ENCODE results near the gene DICER1.

DICER1 gene

DNA sequence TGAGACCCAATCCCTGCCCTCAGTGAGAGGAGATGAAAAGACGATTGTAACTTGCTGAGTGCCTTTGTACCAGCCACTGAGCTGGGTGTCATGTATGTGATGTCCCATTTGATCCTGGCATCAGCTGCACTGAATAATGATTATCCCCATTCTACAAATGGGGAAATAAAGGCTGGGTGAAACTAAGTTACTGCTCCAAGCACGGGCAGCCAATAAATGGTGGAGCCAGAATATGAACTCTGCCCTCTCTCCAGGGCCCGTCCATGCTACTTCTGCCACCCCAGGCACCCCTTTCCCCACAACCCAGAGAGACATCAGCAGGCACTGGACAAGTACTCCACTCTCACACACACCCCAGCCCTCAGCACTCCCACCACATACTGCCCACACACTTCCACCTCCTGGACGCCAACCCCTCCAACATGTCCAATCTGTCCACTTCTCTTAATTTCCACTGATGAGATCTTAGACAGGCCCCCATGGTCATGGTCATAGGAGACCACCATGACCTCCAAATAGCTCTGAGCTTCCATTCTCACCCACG lies 115.8 kb downstream of the DICER1 start:
- Histone ChIP-seq H4K20me1 (ENCODE audit: insufficient read depth) (no peaks in the 10 kb centered on the region), H3K4me1 (ENCODE audit: low read depth, poor library complexity, severe bottlenecking) (no peaks in the 10 kb centered on the region), H3K27me3 (ENCODE audit: insufficient read depth, low read depth) (no peaks in the 10 kb centered on the region), H3K4me2 (no peak overlapping the region), H3K27ac (no peak overlapping the region), H2AFZ (ENCODE audit: low read depth) (no peak overlapping the region), H3K36me3 (ENCODE audit: insufficient read depth) (no peaks in the 10 kb centered on the region), H3K9ac (no peak overlapping the region), H3K4me3 (IDR thresholded peaks at IDR 0.05; ENCODE audit: insufficient read depth, low read depth, low read length) (no peak overlapping the region), H3K79me2 (ENCODE audit: insufficient read depth, low read depth) (no peaks in the 10 kb centered on the region)
- TF ChIP-seq, protein P1, sequence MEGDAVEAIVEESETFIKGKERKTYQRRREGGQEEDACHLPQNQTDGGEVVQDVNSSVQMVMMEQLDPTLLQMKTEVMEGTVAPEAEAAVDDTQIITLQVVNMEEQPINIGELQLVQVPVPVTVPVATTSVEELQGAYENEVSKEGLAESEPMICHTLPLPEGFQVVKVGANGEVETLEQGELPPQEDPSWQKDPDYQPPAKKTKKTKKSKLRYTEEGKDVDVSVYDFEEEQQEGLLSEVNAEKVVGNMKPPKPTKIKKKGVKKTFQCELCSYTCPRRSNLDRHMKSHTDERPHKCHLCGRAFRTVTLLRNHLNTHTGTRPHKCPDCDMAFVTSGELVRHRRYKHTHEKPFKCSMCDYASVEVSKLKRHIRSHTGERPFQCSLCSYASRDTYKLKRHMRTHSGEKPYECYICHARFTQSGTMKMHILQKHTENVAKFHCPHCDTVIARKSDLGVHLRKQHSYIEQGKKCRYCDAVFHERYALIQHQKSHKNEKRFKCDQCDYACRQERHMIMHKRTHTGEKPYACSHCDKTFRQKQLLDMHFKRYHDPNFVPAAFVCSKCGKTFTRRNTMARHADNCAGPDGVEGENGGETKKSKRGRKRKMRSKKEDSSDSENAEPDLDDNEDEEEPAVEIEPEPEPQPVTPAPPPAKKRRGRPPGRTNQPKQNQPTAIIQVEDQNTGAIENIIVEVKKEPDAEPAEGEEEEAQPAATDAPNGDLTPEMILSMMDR (conservative IDR thresholded peaks at IDR 0.05; ENCODE audit: low read depth, low read length): no peak

DNA sequence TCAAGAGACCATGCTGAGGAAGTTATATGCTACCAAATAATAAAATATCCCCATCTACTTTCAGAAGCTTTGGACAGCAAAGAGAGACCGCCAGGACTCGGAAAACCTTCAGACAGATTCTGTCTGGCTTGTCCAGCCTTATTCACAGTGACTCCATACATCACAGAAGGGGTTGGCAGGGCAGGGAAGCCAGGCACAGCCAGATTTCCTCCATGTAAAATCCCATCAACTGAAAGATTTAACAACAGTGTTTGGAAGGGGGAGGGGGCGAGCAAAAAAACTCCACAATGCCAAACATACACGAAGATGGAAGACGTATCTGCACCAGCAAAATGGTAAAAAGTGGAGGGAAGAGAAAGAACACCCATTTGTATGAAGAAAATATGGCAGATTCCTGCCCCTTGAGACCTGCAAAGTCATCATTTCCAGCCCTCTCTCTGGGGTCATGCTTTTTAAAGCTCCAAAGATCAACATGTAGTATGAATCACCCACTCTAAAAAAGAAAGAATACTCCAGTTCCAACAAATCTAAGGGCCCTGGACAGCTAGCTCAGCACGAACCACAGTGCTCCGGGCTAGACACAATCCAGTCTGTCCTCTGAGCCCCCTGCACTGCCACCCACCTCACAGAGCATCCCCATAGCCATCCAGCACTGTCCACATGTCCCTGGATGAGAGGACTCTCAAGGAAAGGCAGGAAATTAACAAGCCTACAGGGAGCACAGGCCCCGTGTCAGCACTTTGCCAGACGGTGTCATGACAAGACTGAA lies 116.4 kb downstream of the DICER1 start:
- H3K79me2 ChIP-seq (ENCODE audit: insufficient read depth, low read depth): no peaks in the 10 kb centered on the region
- TF ChIP-seq, protein P1 (conservative IDR thresholded peaks at IDR 0.05; ENCODE audit: low read depth, low read length): no peak
- H3K4me2 ChIP-seq: no peak overlapping the region
- no peak overlapping the region for H2AFZ ChIP-seq (ENCODE audit: low read depth)
- no peaks in the 10 kb centered on the region for H4K20me1 ChIP-seq (ENCODE audit: insufficient read depth)
- no peak overlapping the region for H3K27ac ChIP-seq
- no peaks in the 10 kb centered on the region for H3K36me3 ChIP-seq (ENCODE audit: insufficient read depth)
- no peak overlapping the region for H3K4me3 ChIP-seq (IDR thresholded peaks at IDR 0.05; ENCODE audit: insufficient read depth, low read depth, low read length)
- H3K27me3 ChIP-seq (ENCODE audit: insufficient read depth, low read depth): no peaks in the 10 kb centered on the region
- H3K4me1 ChIP-seq (ENCODE audit: low read depth, poor library complexity, severe bottlenecking): no peaks in the 10 kb centered on the region
- no peak overlapping the region for H3K9ac ChIP-seq

DNA sequence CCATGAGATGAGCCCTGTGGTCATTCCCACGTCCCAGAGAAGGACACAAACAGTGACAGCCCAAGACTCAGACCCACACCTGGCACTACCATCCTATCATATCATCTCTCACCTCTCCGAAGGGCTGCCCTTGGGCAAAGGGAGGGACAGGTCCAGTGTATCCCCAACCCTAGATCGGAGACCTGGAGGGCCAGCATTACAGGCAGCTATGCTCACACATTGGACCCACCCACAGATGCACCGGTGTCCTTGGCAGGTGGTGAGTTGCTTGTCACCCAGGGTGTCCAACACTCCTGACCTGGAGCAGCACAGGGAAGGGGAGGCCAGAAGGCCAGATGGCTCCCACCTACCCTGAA lies 117.4 kb downstream of the DICER1 start:
- Histone ChIP-seq H3K27me3 (ENCODE audit: insufficient read depth, low read depth) (no peaks in the 10 kb centered on the region), H3K4me2 (no peak overlapping the region), H3K79me2 (ENCODE audit: insufficient read depth, low read depth) (no peaks in the 10 kb centered on the region), H3K4me3 (IDR thresholded peaks at IDR 0.05; ENCODE audit: insufficient read depth, low read depth, low read length) (no peak overlapping the region), H3K27ac (no peak overlapping the region), H3K36me3 (ENCODE audit: insufficient read depth) (no peaks in the 10 kb centered on the region), H3K9ac (no peak overlapping the region), H2AFZ (ENCODE audit: low read depth) (no peak overlapping the region), H3K4me1 (ENCODE audit: low read depth, poor library complexity, severe bottlenecking) (no peaks in the 10 kb centered on the region), H4K20me1 (ENCODE audit: insufficient read depth) (no peaks in the 10 kb centered on the region)
- TF ChIP-seq, protein P1 (conservative IDR thresholded peaks at IDR 0.05; ENCODE audit: low read depth, low read length): no peak

DNA sequence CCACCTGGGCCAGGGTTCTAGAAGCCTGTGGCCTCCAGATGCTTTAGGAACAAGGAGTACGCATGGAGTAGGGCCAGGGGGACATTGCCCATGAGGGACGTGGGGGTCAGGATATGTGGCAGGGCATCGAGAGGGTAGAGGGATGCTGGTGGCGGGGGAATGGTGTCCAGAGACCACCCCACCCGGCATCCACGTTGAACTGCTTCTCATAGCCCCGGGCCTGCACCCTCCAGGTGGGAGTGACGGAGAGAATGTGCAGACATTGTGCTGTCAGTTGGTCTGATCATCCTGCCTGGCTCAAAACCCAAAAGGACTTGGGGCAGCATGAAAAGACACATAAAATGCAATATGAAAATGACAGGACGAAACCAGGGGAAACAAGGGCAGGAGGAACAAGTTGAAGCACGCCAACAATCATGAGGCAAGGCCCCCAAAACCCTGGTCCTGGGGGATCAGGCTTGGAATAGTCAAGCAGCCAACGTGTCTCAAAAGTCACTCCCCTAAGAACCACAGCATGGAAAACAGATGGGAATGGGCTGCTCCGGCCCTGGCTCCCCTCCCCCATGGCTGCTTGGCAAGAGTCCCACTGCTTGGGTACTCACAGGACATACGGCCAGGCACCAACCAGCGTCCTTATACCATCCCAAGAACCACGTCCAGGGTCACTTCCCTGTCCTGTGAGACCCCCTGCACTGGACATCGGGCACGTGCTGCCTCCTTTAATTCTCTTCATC lies 117.9 kb downstream of the DICER1 start:
- H3K79me2 ChIP-seq (ENCODE audit: insufficient read depth, low read depth): no peaks in the 10 kb centered on the region
- H3K4me1 ChIP-seq (ENCODE audit: low read depth, poor library complexity, severe bottlenecking): no peaks in the 10 kb centered on the region
- H3K4me2 ChIP-seq: no peak overlapping the region
- H4K20me1 ChIP-seq (ENCODE audit: insufficient read depth): no peaks in the 10 kb centered on the region
- TF ChIP-seq, protein P1 (conservative IDR thresholded peaks at IDR 0.05; ENCODE audit: low read depth, low read length): no peak
- H3K36me3 ChIP-seq (ENCODE audit: insufficient read depth): no peaks in the 10 kb centered on the region
- no peaks in the 10 kb centered on the region for H3K27me3 ChIP-seq (ENCODE audit: insufficient read depth, low read depth)
- H3K27ac ChIP-seq: no peak overlapping the region
- H3K4me3 ChIP-seq (IDR thresholded peaks at IDR 0.05; ENCODE audit: insufficient read depth, low read depth, low read length): no peak overlapping the region
- no peak overlapping the region for H2AFZ ChIP-seq (ENCODE audit: low read depth)
- no peak overlapping the region for H3K9ac ChIP-seq

All from KMS-11 (cell line).